Stomach (tissue), 9 donors: ENCODE measurements around the gene CD19. TPM values are rescaled to one million over a fixed set of nuclear protein-coding genes. Genes with fewer than 3 reads are reported as not detected.

ENCODE experiments used
- DNase-seq, 2 donors: peaks; one replicate each; pipeline versions ENCODE4 v3.0.0 to v3.0.0-alpha.2; 2013 to 2019
- H3K27ac ChIP-seq, 5 donors: fragments of 200-600 bp in 4 of 5; sonication (generic) in 4 of 5; one replicate each; pipeline ENCODE4 v1.5.1; 2013 to 2019; ENCODE audit warnings: mild to moderate bottlenecking in 1 of 5, moderate library complexity in 1 of 5
- H3K27me3 ChIP-seq, 3 donors: fragments of 200-600 bp; sonication (generic); one replicate each; pipeline ENCODE4 v1.5.1; 2017 to 2019; ENCODE audit warnings: mixed run types in 1 of 3
- H3K36me3 ChIP-seq, 4 donors: fragments of 200-600 bp; sonication (generic); 1 replicate in 3 of 4; 2 replicates in 1 of 4; pipeline ENCODE4 v1.5.1; 2016 to 2019
- H3K4me1 ChIP-seq, 4 donors: fragments of 200-600 bp; sonication (generic); one replicate each; pipeline ENCODE4 v1.5.1; 2016 to 2019
- H3K4me3 ChIP-seq, 4 donors: fragments of 200-600 bp; sonication (generic) in 3 of 4; one replicate each; pipeline ENCODE4 v1.5.1; 2016 to 2019; ENCODE audit warnings: mild to moderate bottlenecking in 1 of 4
- H3K9me3 ChIP-seq, 4 donors: fragments of 200-600 bp; sonication (generic); one replicate each; pipeline ENCODE4 v1.5.1; 2016 to 2019
- CTCF ChIP-seq, 7 experiments: fragments of 450-650 bp in 4 of 7; fragments of 200-600 bp in 3 of 7; sonication (generic) in 3 of 7; IDR thresholded peaks; one replicate each; pipeline ENCODE4 v1.5.1; 2016 to 2019; ENCODE audit warnings: antibody characterized with exemption in 7 of 7, control low read depth in 2 of 7, mild to moderate bottlenecking in 1 of 7
- EP300 ChIP-seq: sonication (generic); formaldehyde crosslinking; IDR thresholded peaks from one replicate; pipeline ENCODE4 v1.6.1; 2017; ENCODE audit warnings: antibody characterized with exemption
- POLR2A ChIP-seq, 4 donors: fragments of 450-650 bp; IDR thresholded peaks; one replicate each; pipeline ENCODE4 v1.6.1; 2016; ENCODE audit warnings: antibody characterized with exemption in 4 of 4, control low read depth in 2 of 4, mild to moderate bottlenecking in 1 of 4, moderate library complexity in 1 of 4
- POLR2AphosphoS5 ChIP-seq, 3 donors: sonication (generic); formaldehyde crosslinking; IDR thresholded peaks; one replicate each; pipeline ENCODE4 v1.6.1; 2016; ENCODE audit warnings: antibody characterized with exemption in 3 of 3
- WGBS, 5 donors: extraction: QIAGEN DNeasy Blood & Tissue Kit in 3 of 5; methylation state at CpG; one replicate each; pipeline versions ENCODE4 v1.1.5 to v1.1.7; 2013 to 2018; 5-methylcytosine and 5-hydroxymethylcytosine counted together
- intact Hi-C: fragments of 100-400 bp; cut with DNase I; formaldehyde crosslinking; loops from one replicate; pipeline ENCODE4 v1.15.1; 2023; ENCODE audit warnings: low total_unique reads
- polyA plus RNA-seq, 3 donors: library from polyadenylated mRNA; stranded (reverse); fragments of 200-250 nt; gene quantifications; one replicate each; pipeline ENCODE4 v1.2.3, GENCODE V29; 2013
- total RNA-seq, 5 donors: library from RNA; depleted of rRNA; stranded (reverse); fragments of >200 nt; gene quantifications; one replicate each; pipeline versions ENCODE4 v1.1.0 to v1.2.3, GENCODE V29; 2014 to 2016
- donor health status: healthy with polysubstance abuse.
- donor health status: Bipolar disorder and iron deficiency.
- donor health status: healthy.

The CD19 gene
- total and polyA plus RNA-seq, 8 donors, result 0.29 to 3.8 (median 0.56) TPM; not detected in 3

GRCh38 chr16:28986492-28986891 lies 54.7 kb downstream of the CD19 start:
- peaks cover 0 to 10% (median 0%) of the 10 kb centered on the region in 4 donors for H3K4me1 ChIP-seq
- H3K27me3 ChIP-seq, result no peaks in the 10 kb centered on the region
- H3K9me3 ChIP-seq, result peaks cover 0 to 12% (median 3%) of the 10 kb centered on the region in 4 donors
- intact Hi-C loops, result no loop called here
- DNase-seq, result no peak
- no peak for TF ChIP-seq CTCF (IDR thresholded peaks at IDR 0.05)
- TF ChIP-seq EP300, result no peak
- no peak for TF ChIP-seq POLR2A (IDR thresholded peaks at IDR 0.05)
- no peak for TF ChIP-seq POLR2AphosphoS5 (IDR thresholded peaks at IDR 0.05)
- H3K27ac ChIP-seq, result peak overlapping the region in 2 of 5 donors; percentile 46 to 71
- peak overlapping the region in 3 of 4 donors; percentile 15 to 37 (median 30) for H3K4me3 ChIP-seq
- 80 to 94% (median 85%) methylated on average over 8 to 13 of the region's 13 CpGs for WGBS, 5 donors
- H3K36me3 ChIP-seq, result peaks cover 51 to 93% (median 92%) of the 10 kb centered on the region in 4 donors

- peaks cover 0 to 10% (median 0%) of the 10 kb centered on the region in 4 donors for H3K4me1 ChIP-seq
- intact Hi-C loops, result no loop called here
- peaks cover 43 to 85% (median 84%) of the 10 kb centered on the region in 4 donors for H3K36me3 ChIP-seq
- no peak overlapping the region for H3K4me3 ChIP-seq
- WGBS, 5 donors, result 91 to 97% (median 94%) methylated on average over 4 of the region's 4 CpGs
- no peak for DNase-seq
- TF ChIP-seq POLR2AphosphoS5 (IDR thresholded peaks at IDR 0.05) (no peak), EP300 (no peak), POLR2A (IDR thresholded peaks at IDR 0.05) (no peak), CTCF (IDR thresholded peaks at IDR 0.05) (no peak)
- peaks cover 0 to 12% (median 3%) of the 10 kb centered on the region in 4 donors for H3K9me3 ChIP-seq
- no peak overlapping the region for H3K27ac ChIP-seq
- H3K27me3 ChIP-seq, result no peaks in the 10 kb centered on the region
Observed at GRCh38 chr16:28987170-28987853, 55.5 kb downstream of the CD19 start.

Other genes starting within 250 kb of the CD19 start
- gene EIF3C, start 220.5 kb upstream of the CD19 start, total RNA-seq, result 100 to 1,000 TPM; 147 to 878 (median 271) TPM
- gene EIF3C, start 220.5 kb upstream of the CD19 start, polyA plus RNA-seq, result 1,000 to 10,000 TPM in 1 of 3 donors, 100 to 1,000 TPM in 2; 590 to 1,037 (median 927) TPM
- gene NPIPB9, start 180.2 kb upstream of the CD19 start, total RNA-seq, result 10 to 100 TPM in 2 of 5 donors, 1 to 10 TPM in 2, not detected in 1; 7.1 to 24.3 (median 10.1) TPM
- gene NPIPB9, start 180.2 kb upstream of the CD19 start, polyA plus RNA-seq, result under 1 TPM in 1 of 3 donors, not detected in 2; 0.40 TPM
- 100 to 1,000 TPM in 2 of 5 donors, 10 to 100 TPM in 3; 51.0 to 644 (median 88.8) TPM for gene ATXN2L, start 109.0 kb upstream of the CD19 start, total RNA-seq
- gene ATXN2L, start 109.0 kb upstream of the CD19 start, polyA plus RNA-seq, result 10 to 100 TPM; 24.4 to 60.1 (median 57.3) TPM
- gene TUFM, start 85.6 kb upstream of the CD19 start, total RNA-seq, result 100 to 1,000 TPM in 1 of 5 donors, 10 to 100 TPM in 4; 49.8 to 186 (median 68.8) TPM
- gene TUFM, start 85.6 kb upstream of the CD19 start, polyA plus RNA-seq, result 100 to 1,000 TPM; 128 to 286 (median 145) TPM
- gene SH2B1, start 68.1 kb upstream of the CD19 start, total RNA-seq, result 100 to 1,000 TPM in 1 of 5 donors, 10 to 100 TPM in 2, 1 to 10 TPM in 2; 6.4 to 115 (median 27.1) TPM
- 10 to 100 TPM; 21.5 to 35.6 (median 32.2) TPM for gene SH2B1, start 68.1 kb upstream of the CD19 start, polyA plus RNA-seq
- gene ATP2A1, start 53.5 kb upstream of the CD19 start, total RNA-seq, result 10 to 100 TPM in 1 of 5 donors, 1 to 10 TPM in 1, under 1 TPM in 1, not detected in 2; 0.43 to 21.7 (median 3.6) TPM
- 1 to 10 TPM in 1 of 3 donors, under 1 TPM in 2; 0.12 to 1.4 (median 0.85) TPM for gene ATP2A1, start 53.5 kb upstream of the CD19 start, polyA plus RNA-seq
- gene RABEP2, start 6.7 kb upstream of the CD19 start, total RNA-seq, result 100 to 1,000 TPM in 2 of 5 donors, 10 to 100 TPM in 3; 25.7 to 350 (median 84.0) TPM
- 10 to 100 TPM; 20.3 to 34.6 (median 32.7) TPM for gene RABEP2, start 6.7 kb upstream of the CD19 start, polyA plus RNA-seq
- 100 to 1,000 TPM in 2 of 5 donors, 10 to 100 TPM in 3; 22.8 to 265 (median 68.0) TPM for gene NFATC2IP, start 19.0 kb downstream of the CD19 start, total RNA-seq
- gene NFATC2IP, start 19.0 kb downstream of the CD19 start, polyA plus RNA-seq, result 10 to 100 TPM; 10.4 to 18.0 (median 13.1) TPM
- 10 to 100 TPM in 4 of 5 donors, 1 to 10 TPM in 1; 6.1 to 24.2 (median 15.6) TPM for gene SPNS1, start 42.8 kb downstream of the CD19 start, total RNA-seq
- gene SPNS1, start 42.8 kb downstream of the CD19 start, polyA plus RNA-seq, result 10 to 100 TPM; 26.7 to 48.3 (median 31.6) TPM
- 10 to 100 TPM in 1 of 5 donors, 1 to 10 TPM in 3, not detected in 1; 1.3 to 26.8 (median 4.8) TPM for gene LAT, start 53.1 kb downstream of the CD19 start, total RNA-seq
- 10 to 100 TPM in 1 of 3 donors, 1 to 10 TPM in 2; 7.3 to 15.5 (median 8.4) TPM for gene LAT, start 53.1 kb downstream of the CD19 start, polyA plus RNA-seq